GM23338 (cell line): ENCODE results near the gene GOLT1B. TPM values are rescaled to one million over a fixed set of nuclear protein-coding genes. Genes with fewer than 3 reads are reported as not detected.

Source experiments
- polyA plus RNA-seq: library from polyadenylated mRNA; unstranded; fragments of >200 nt; fragmentation: Nextera tagmentation; extraction: Ambion mirVana; gene quantifications from 2 replicates; pipeline ENCODE4 v1.2.1, GENCODE V29; 2016
- total RNA-seq: library from RNA; depleted of rRNA; stranded (reverse); fragments of >200 nt; shearing (Covaris generic); gene quantifications from 2 replicates; pipeline ENCODE4 v1.2.3, GENCODE V29; 2014; rRNA removed
- TF ChIP-seq, protein P1 (sequence below): fragments of 250-450 bp; sonication (Bioruptor Pico); IDR thresholded peaks from 2 replicates; pipeline ENCODE4 v1.5.0; 2020; ENCODE audit warnings: mild to moderate bottlenecking, moderate library complexity

GOLT1B gene
- total and polyA plus RNA-seq, 2 experiments from 2014 or later = 24.3 to 41.7 TPM

DNA sequence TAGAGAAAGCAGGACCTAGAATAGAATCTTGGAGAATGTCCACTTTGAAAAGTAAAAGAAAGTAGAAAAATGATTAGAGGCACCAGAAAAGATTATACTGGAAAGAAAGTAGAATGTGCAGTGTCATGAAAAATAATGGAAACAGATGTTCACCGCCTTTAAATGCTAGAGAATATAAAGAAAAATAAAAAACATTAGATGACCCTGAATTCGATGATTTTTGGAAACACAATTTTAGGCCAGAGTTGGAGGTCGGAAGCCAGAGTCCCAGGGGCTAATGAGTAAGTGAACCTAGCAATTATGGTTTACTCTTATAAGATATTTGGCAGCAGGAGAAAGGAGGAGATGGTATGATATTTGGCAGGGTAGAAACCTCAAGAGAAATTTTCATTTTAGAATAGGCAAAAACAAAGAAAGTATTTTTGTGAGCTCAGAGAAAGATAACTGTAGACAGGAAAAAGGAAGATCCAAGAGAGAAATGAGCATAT lies 65.4 kb downstream of the GOLT1B start (continued):
- TF ChIP-seq, protein P1, sequence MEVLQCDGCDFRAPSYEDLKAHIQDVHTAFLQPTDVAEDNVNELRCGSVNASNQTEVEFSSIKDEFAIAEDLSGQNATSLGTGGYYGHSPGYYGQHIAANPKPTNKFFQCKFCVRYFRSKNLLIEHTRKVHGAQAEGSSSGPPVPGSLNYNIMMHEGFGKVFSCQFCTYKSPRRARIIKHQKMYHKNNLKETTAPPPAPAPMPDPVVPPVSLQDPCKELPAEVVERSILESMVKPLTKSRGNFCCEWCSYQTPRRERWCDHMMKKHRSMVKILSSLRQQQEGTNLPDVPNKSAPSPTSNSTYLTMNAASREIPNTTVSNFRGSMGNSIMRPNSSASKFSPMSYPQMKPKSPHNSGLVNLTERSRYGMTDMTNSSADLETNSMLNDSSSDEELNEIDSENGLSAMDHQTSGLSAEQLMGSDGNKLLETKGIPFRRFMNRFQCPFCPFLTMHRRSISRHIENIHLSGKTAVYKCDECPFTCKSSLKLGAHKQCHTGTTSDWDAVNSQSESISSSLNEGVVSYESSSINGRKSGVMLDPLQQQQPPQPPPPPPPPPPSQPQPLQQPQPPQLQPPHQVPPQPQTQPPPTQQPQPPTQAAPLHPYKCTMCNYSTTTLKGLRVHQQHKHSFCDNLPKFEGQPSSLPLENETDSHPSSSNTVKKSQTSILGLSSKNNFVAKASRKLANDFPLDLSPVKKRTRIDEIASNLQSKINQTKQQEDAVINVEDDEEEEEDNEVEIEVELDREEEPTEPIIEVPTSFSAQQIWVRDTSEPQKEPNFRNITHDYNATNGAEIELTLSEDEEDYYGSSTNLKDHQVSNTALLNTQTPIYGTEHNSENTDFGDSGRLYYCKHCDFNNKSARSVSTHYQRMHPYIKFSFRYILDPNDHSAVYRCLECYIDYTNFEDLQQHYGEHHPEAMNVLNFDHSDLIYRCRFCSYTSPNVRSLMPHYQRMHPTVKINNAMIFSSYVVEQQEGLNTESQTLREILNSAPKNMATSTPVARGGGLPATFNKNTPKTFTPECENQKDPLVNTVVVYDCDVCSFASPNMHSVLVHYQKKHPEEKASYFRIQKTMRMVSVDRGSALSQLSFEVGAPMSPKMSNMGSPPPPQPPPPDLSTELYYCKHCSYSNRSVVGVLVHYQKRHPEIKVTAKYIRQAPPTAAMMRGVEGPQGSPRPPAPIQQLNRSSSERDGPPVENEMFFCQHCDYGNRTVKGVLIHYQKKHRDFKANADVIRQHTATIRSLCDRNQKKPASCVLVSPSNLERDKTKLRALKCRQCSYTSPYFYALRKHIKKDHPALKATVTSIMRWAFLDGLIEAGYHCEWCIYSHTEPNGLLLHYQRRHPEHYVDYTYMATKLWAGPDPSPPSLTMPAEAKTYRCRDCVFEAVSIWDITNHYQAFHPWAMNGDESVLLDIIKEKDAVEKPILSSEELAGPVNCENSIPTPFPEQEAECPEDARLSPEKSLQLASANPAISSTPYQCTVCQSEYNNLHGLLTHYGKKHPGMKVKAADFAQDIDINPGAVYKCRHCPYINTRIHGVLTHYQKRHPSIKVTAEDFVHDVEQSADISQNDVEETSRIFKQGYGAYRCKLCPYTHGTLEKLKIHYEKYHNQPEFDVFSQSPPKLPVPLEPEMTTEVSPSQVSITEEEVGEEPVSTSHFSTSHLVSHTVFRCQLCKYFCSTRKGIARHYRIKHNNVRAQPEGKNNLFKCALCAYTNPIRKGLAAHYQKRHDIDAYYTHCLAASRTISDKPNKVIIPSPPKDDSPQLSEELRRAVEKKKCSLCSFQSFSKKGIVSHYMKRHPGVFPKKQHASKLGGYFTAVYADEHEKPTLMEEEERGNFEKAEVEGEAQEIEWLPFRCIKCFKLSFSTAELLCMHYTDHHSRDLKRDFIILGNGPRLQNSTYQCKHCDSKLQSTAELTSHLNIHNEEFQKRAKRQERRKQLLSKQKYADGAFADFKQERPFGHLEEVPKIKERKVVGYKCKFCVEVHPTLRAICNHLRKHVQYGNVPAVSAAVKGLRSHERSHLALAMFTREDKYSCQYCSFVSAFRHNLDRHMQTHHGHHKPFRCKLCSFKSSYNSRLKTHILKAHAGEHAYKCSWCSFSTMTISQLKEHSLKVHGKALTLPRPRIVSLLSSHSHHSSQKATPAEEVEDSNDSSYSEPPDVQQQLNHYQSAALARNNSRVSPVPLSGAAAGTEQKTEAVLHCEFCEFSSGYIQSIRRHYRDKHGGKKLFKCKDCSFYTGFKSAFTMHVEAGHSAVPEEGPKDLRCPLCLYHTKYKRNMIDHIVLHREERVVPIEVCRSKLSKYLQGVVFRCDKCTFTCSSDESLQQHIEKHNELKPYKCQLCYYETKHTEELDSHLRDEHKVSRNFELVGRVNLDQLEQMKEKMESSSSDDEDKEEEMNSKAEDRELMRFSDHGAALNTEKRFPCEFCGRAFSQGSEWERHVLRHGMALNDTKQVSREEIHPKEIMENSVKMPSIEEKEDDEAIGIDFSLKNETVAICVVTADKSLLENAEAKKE (CRISPR knock-in tag) = no peak

Other genes with a start within 250 kb of the GOLT1B start
- gene SLCO1A2, start 166.9 kb upstream of the GOLT1B start, total RNA-seq = 10.8 and 25.2 TPM in 2 replicates
- 9.7 and 10.2 TPM in 2 replicates for gene SLCO1A2, start 166.9 kb upstream of the GOLT1B start, polyA plus RNA-seq
- gene IAPP, start 128.9 kb upstream of the GOLT1B start, total RNA-seq = not detected in 2 replicates
- 0.10 and 0.32 TPM in 2 replicates for gene IAPP, start 128.9 kb upstream of the GOLT1B start, polyA plus RNA-seq
- gene PYROXD1, start 64.1 kb upstream of the GOLT1B start, total RNA-seq = 3.9 and 8.7 TPM in 2 replicates
- gene PYROXD1, start 64.1 kb upstream of the GOLT1B start, polyA plus RNA-seq = 8.1 and 10.2 TPM in 2 replicates
- 45.8 and 47.2 TPM in 2 replicates for gene RECQL, start 154 bp upstream of the GOLT1B start, total RNA-seq
- 17.4 and 18.9 TPM in 2 replicates for gene RECQL, start 154 bp upstream of the GOLT1B start, polyA plus RNA-seq
- gene SPX, start 24.5 kb downstream of the GOLT1B start, total RNA-seq = 0.16 and 1.3 TPM in 2 replicates
- gene SPX, start 24.5 kb downstream of the GOLT1B start, polyA plus RNA-seq = 1.0 and 1.3 TPM in 2 replicates
- not detected in 2 replicates for gene GYS2, start 103.1 kb downstream of the GOLT1B start, total RNA-seq
- gene GYS2, start 103.1 kb downstream of the GOLT1B start, polyA plus RNA-seq = not detected in 2 replicates
- gene LDHB, start 156.1 kb downstream of the GOLT1B start, total RNA-seq = 1,537 and 1,654 TPM in 2 replicates
- 1,924 and 1,990 TPM in 2 replicates for gene LDHB, start 156.1 kb downstream of the GOLT1B start, polyA plus RNA-seq